GM18505 (cell line): Measurements from ENCODE around the gene FRZB.
"Not testable (repeated sequence)": the region's sequence is repeated elsewhere in the genome, so short reads cannot be mapped to it uniquely, and the experiment has no call there.

Source experiments
- ATAC-seq: cut with Tn5 transposase; IDR thresholded peaks from one replicate; pipeline ENCODE4 v1.9.1; 2021; ENCODE audit not compliant: unreplicated experiment
- POLR2A ChIP-seq: IDR thresholded peaks from 4 replicates; pipeline ENCODE4 v1.6.1; 2011; ENCODE audit warnings: borderline replicate concordance; ENCODE audit not compliant: insufficient read depth, insufficient read length; ENCODE audit errors: extremely low read depth

Gene FRZB

GRCh38 chr2:182898718-182899117 lies 32.3 kb upstream of the FRZB start:
- no peak for ATAC-seq
- TF ChIP-seq POLR2A = no peak

GRCh38 chr2:182897137-182897536 lies 30.7 kb upstream of the FRZB start:
- no peak for TF ChIP-seq POLR2A
- ATAC-seq = no peak

- no peak for TF ChIP-seq POLR2A
- ATAC-seq = no peak
These were observed 29.4 kb upstream of the FRZB start for GRCh38 chr2:182895798-182896197.

GRCh38 chr2:182895169-182895568 lies 28.7 kb upstream of the FRZB start:
- TF ChIP-seq POLR2A = no peak
- ATAC-seq = no peak

- no peak for ATAC-seq
- TF ChIP-seq POLR2A = no peak
These were observed 27.7 kb upstream of the FRZB start for GRCh38 chr2:182894174-182894573.

- TF ChIP-seq POLR2A = no peak
- no peak for ATAC-seq
These were observed 27.2 kb upstream of the FRZB start for GRCh38 chr2:182893666-182894065.

- ATAC-seq = not testable (repeated sequence)
These were observed 26.6 kb upstream of the FRZB start for GRCh38 chr2:182893035-182893434.

- no peak for ATAC-seq
- TF ChIP-seq POLR2A = no peak
These were observed 25.2 kb upstream of the FRZB start for GRCh38 chr2:182891611-182892010.

GRCh38 chr2:182890773-182891378 lies 24.4 kb upstream of the FRZB start:
- no peak for ATAC-seq
- TF ChIP-seq POLR2A = no peak

- no peak for ATAC-seq
- TF ChIP-seq POLR2A = no peak
These were observed 23.9 kb upstream of the FRZB start for GRCh38 chr2:182890305-182890704.

GRCh38 chr2:182887753-182888415 lies 21.4 kb upstream of the FRZB start:
- no peak for TF ChIP-seq POLR2A
- ATAC-seq = no peak

GRCh38 chr2:182887093-182887492 lies 20.7 kb upstream of the FRZB start:
- no peak for ATAC-seq
- TF ChIP-seq POLR2A = no peak

GRCh38 chr2:182885771-182886170 lies 19.3 kb upstream of the FRZB start:
- no peak for ATAC-seq
- no peak for TF ChIP-seq POLR2A

GRCh38 chr2:182883451-182883850 lies 17.0 kb upstream of the FRZB start:
- TF ChIP-seq POLR2A = no peak
- ATAC-seq = no peak

GRCh38 chr2:182880100-182880499 lies 13.7 kb upstream of the FRZB start:
- not testable (repeated sequence) for ATAC-seq

GRCh38 chr2:182876653-182877052 lies 10.2 kb upstream of the FRZB start:
- ATAC-seq = not testable (repeated sequence)
